GM21526 (cell line): ENCODE measurements around the gene ZRANB1.
A peak's percentile ranks its signal among the peaks of the same experiment; 100 is the strongest.
"Not testable (repeated sequence)": the region's sequence is repeated elsewhere in the genome, so short reads cannot be mapped to it uniquely, and the experiment has no call there.

Experiments used
- ATAC-seq: cut with Tn5 transposase; IDR thresholded peaks from one replicate; pipeline ENCODE4 v1.9.1; 2021; ENCODE audit warnings: moderate library complexity; ENCODE audit not compliant: unreplicated experiment, low FRiP score

Gene ZRANB1

GRCh38 chr10:124941823-124942222 lies at the start of gene ZRANB1:
TSS of gene ZRANB1 (plus strand) at chr10:124942123. CDS start at chr10:124942494, 371 bp downstream.
- ATAC-seq = no peak

GRCh38 chr10:124892905-124893304 lies 49.0 kb upstream of the ZRANB1 start:
- no peak for ATAC-seq

- no peak for ATAC-seq
Observed at GRCh38 chr10:124894569-124895215, 47.2 kb upstream of the ZRANB1 start.

- no peak for ATAC-seq
Observed at GRCh38 chr10:124896751-124897150, 45.2 kb upstream of the ZRANB1 start.

- no peak for ATAC-seq
Observed at GRCh38 chr10:124898471-124898870, 43.5 kb upstream of the ZRANB1 start.

- no peak for ATAC-seq
Observed at GRCh38 chr10:124899151-124899550, 42.8 kb upstream of the ZRANB1 start.

- no peak for ATAC-seq
Observed at GRCh38 chr10:124902462-124902861, 39.5 kb upstream of the ZRANB1 start.

- no peak for ATAC-seq
Observed at GRCh38 chr10:124903111-124903510, 38.8 kb upstream of the ZRANB1 start.

GRCh38 chr10:124904796-124905195 lies 37.1 kb upstream of the ZRANB1 start:
- ATAC-seq = no peak

- ATAC-seq = no peak
Observed at GRCh38 chr10:124906551-124907001, 35.3 kb upstream of the ZRANB1 start.

GRCh38 chr10:124909563-124909962 lies 32.4 kb upstream of the ZRANB1 start:
- no peak for ATAC-seq

- ATAC-seq = no peak
Observed at GRCh38 chr10:124911124-124912067, 30.5 kb upstream of the ZRANB1 start.

- ATAC-seq = no peak
Observed at GRCh38 chr10:124912101-124912886, 29.6 kb upstream of the ZRANB1 start.

GRCh38 chr10:124913167-124913566 lies 28.8 kb upstream of the ZRANB1 start:
- ATAC-seq = no peak

- ATAC-seq = not testable (repeated sequence)
Observed at GRCh38 chr10:124914398-124914797, 27.5 kb upstream of the ZRANB1 start.

- ATAC-seq = peak; percentile 1
Observed at GRCh38 chr10:124916098-124916584, 25.8 kb upstream of the ZRANB1 start.

- ATAC-seq = peak; percentile 93
Observed at GRCh38 chr10:124916585-124917427, 25.1 kb upstream of the ZRANB1 start.

- ATAC-seq = peak; percentile 1
Observed at GRCh38 chr10:124917428-124918190, 24.3 kb upstream of the ZRANB1 start.
